Stimulated activated naive CD8-positive, alpha-beta T cell treated with anti-CD3 and anti-CD28 coated beads, Interleukin-15, Interleukin-2, amounts not matched to agents 100 ng/mL and 50 ng/mL, for 24 hours (primary cell): ENCODE data around the gene SMAD6.

ENCODE experiments used
- H3K27ac Mint-ChIP-seq: one replicate; pipeline ENCODE4 v1.8.0; 2021; ENCODE audit warnings: mild to moderate bottlenecking, mixed read lengths
- H3K27me3 Mint-ChIP-seq: one replicate; pipeline ENCODE4 v1.8.0; 2021; ENCODE audit warnings: mixed read lengths
- H3K36me3 Mint-ChIP-seq: one replicate; pipeline ENCODE4 v1.8.0; 2021; ENCODE audit warnings: low read depth, mixed read lengths
- H3K4me1 Mint-ChIP-seq: one replicate; pipeline ENCODE4 v1.8.0; 2021; ENCODE audit warnings: low read depth, mixed read lengths
- H3K4me3 Mint-ChIP-seq: one replicate; pipeline ENCODE4 v1.8.0; 2021; ENCODE audit warnings: mild to moderate bottlenecking, mixed read lengths
- H3K9me3 Mint-ChIP-seq: one replicate; pipeline ENCODE4 v1.8.0; 2021; ENCODE audit warnings: mixed read lengths

SMAD6 gene

GRCh38 chr15:66702035-66702786 lies at the start of gene SMAD6:
SMAD6 (plus strand) TSS chr15:66702236; CDS start chr15:66703259, 1,023 bp downstream.
- peak within 1 kb of the TSS; percentile 58 for H3K27ac Mint-ChIP-seq
- H3K4me3 Mint-ChIP-seq, result peak within 1 kb of the TSS; percentile 82
- H3K36me3 Mint-ChIP-seq, result no peaks in the 10 kb centered on the region
- H3K27me3 Mint-ChIP-seq, result peaks cover 25% of the 10 kb centered on the region
- no peaks in the 10 kb centered on the region for H3K9me3 Mint-ChIP-seq
- H3K4me1 Mint-ChIP-seq, result peaks cover 24% of the 10 kb centered on the region

- Mint-ChIP-seq H3K27ac (no peak overlapping the region), H3K27me3 (peaks cover 10% of the 10 kb centered on the region), H3K4me3 (no peak overlapping the region), H3K9me3 (no peaks in the 10 kb centered on the region), H3K4me1 (peaks cover 6% of the 10 kb centered on the region), H3K36me3 (no peaks in the 10 kb centered on the region)
Observed at GRCh38 chr15:66652806-66653205, 49.2 kb upstream of the SMAD6 start.

- no peaks in the 10 kb centered on the region for H3K9me3 Mint-ChIP-seq
- H3K27ac Mint-ChIP-seq, result no peak overlapping the region
- no peaks in the 10 kb centered on the region for H3K36me3 Mint-ChIP-seq
- no peak overlapping the region for H3K4me3 Mint-ChIP-seq
- H3K4me1 Mint-ChIP-seq, result peaks cover 6% of the 10 kb centered on the region
- peaks cover 10% of the 10 kb centered on the region for H3K27me3 Mint-ChIP-seq
Observed at GRCh38 chr15:66653398-66653797, 48.6 kb upstream of the SMAD6 start.

GRCh38 chr15:66653852-66654251 lies 48.2 kb upstream of the SMAD6 start:
- peaks cover 10% of the 10 kb centered on the region for H3K27me3 Mint-ChIP-seq

GRCh38 chr15:66654361-66654738 lies 47.7 kb upstream of the SMAD6 start:
- Mint-ChIP-seq H3K27ac (no peak overlapping the region), H3K9me3 (no peaks in the 10 kb centered on the region), H3K4me1 (peaks cover 6% of the 10 kb centered on the region), H3K36me3 (no peaks in the 10 kb centered on the region), H3K4me3 (no peak overlapping the region), H3K27me3 (peaks cover 10% of the 10 kb centered on the region)

More at GRCh38 chr15:66653852-66654251, 48.2 kb upstream of the SMAD6 start:
- H3K4me3 Mint-ChIP-seq, result no peak overlapping the region
- peaks cover 6% of the 10 kb centered on the region for H3K4me1 Mint-ChIP-seq
- no peaks in the 10 kb centered on the region for H3K36me3 Mint-ChIP-seq
- no peak overlapping the region for H3K27ac Mint-ChIP-seq
- H3K9me3 Mint-ChIP-seq, result no peaks in the 10 kb centered on the region

GRCh38 chr15:66654739-66655375 lies 47.2 kb upstream of the SMAD6 start:
- peaks cover 10% of the 10 kb centered on the region for H3K27me3 Mint-ChIP-seq
- no peak overlapping the region for H3K27ac Mint-ChIP-seq
- peak overlapping the region; percentile 44 for H3K4me3 Mint-ChIP-seq
- no peaks in the 10 kb centered on the region for H3K36me3 Mint-ChIP-seq
- H3K4me1 Mint-ChIP-seq, result peaks cover 6% of the 10 kb centered on the region
- no peaks in the 10 kb centered on the region for H3K9me3 Mint-ChIP-seq

- Mint-ChIP-seq H3K27me3 (peaks cover 10% of the 10 kb centered on the region), H3K4me1 (peaks cover 6% of the 10 kb centered on the region), H3K27ac (no peak overlapping the region), H3K4me3 (peak overlapping the region; percentile 44), H3K9me3 (no peaks in the 10 kb centered on the region), H3K36me3 (no peaks in the 10 kb centered on the region)
Observed at GRCh38 chr15:66655511-66655910, 46.5 kb upstream of the SMAD6 start.

GRCh38 chr15:66655997-66656396 lies 46.0 kb upstream of the SMAD6 start:
- Mint-ChIP-seq H3K27me3 (peaks cover 10% of the 10 kb centered on the region), H3K27ac (no peak overlapping the region), H3K4me3 (no peak overlapping the region), H3K4me1 (peaks cover 6% of the 10 kb centered on the region), H3K36me3 (no peaks in the 10 kb centered on the region), H3K9me3 (no peaks in the 10 kb centered on the region)

GRCh38 chr15:66657185-66658020 lies 44.6 kb upstream of the SMAD6 start:
- Mint-ChIP-seq H3K4me1 (peaks cover 6% of the 10 kb centered on the region), H3K27me3 (peaks cover 10% of the 10 kb centered on the region), H3K36me3 (no peaks in the 10 kb centered on the region), H3K9me3 (no peaks in the 10 kb centered on the region), H3K4me3 (no peak overlapping the region), H3K27ac (no peak overlapping the region)

GRCh38 chr15:66658044-66658443 lies 44.0 kb upstream of the SMAD6 start:
- H3K27me3 Mint-ChIP-seq, result peaks cover 10% of the 10 kb centered on the region
- no peak overlapping the region for H3K27ac Mint-ChIP-seq
- no peaks in the 10 kb centered on the region for H3K9me3 Mint-ChIP-seq

GRCh38 chr15:66658855-66659254 lies 43.2 kb upstream of the SMAD6 start:
- H3K36me3 Mint-ChIP-seq, result no peaks in the 10 kb centered on the region

More at GRCh38 chr15:66658044-66658443, 44.0 kb upstream of the SMAD6 start:
- Mint-ChIP-seq H3K36me3 (no peaks in the 10 kb centered on the region), H3K4me1 (peaks cover 6% of the 10 kb centered on the region), H3K4me3 (no peak overlapping the region)

GRCh38 chr15:66659384-66659783 lies 42.7 kb upstream of the SMAD6 start:
- H3K27ac Mint-ChIP-seq, result no peak overlapping the region
- no peaks in the 10 kb centered on the region for H3K36me3 Mint-ChIP-seq
- H3K27me3 Mint-ChIP-seq, result peaks cover 6% of the 10 kb centered on the region
- no peak overlapping the region for H3K4me3 Mint-ChIP-seq
- peaks cover 6% of the 10 kb centered on the region for H3K4me1 Mint-ChIP-seq
- H3K9me3 Mint-ChIP-seq, result no peaks in the 10 kb centered on the region

More at GRCh38 chr15:66658855-66659254, 43.2 kb upstream of the SMAD6 start:
- H3K27me3 Mint-ChIP-seq, result peaks cover 10% of the 10 kb centered on the region
- no peak overlapping the region for H3K4me3 Mint-ChIP-seq
- H3K4me1 Mint-ChIP-seq, result peaks cover 6% of the 10 kb centered on the region
- H3K27ac Mint-ChIP-seq, result no peak overlapping the region
- no peaks in the 10 kb centered on the region for H3K9me3 Mint-ChIP-seq

GRCh38 chr15:66661432-66662096 lies 40.5 kb upstream of the SMAD6 start:
- Mint-ChIP-seq H3K27ac (no peak overlapping the region), H3K36me3 (no peaks in the 10 kb centered on the region), H3K4me3 (no peak overlapping the region), H3K27me3 (no peaks in the 10 kb centered on the region), H3K4me1 (no peaks in the 10 kb centered on the region), H3K9me3 (no peaks in the 10 kb centered on the region)

- H3K27ac Mint-ChIP-seq, result no peak overlapping the region
- no peak overlapping the region for H3K4me3 Mint-ChIP-seq
- no peaks in the 10 kb centered on the region for H3K27me3 Mint-ChIP-seq
- no peaks in the 10 kb centered on the region for H3K9me3 Mint-ChIP-seq
- H3K36me3 Mint-ChIP-seq, result no peaks in the 10 kb centered on the region
- no peaks in the 10 kb centered on the region for H3K4me1 Mint-ChIP-seq
Observed at GRCh38 chr15:66662522-66662921, 39.5 kb upstream of the SMAD6 start.
